GM12878 (cell line): ENCODE results near the gene STK32A.

ENCODE experiments used
- CHD2 ChIP-seq: IDR thresholded peaks from 2 replicates; pipeline ENCODE4 v1.6.1; 2011; ENCODE audit warnings: low read depth, low read length, improper control_type of control experiment, borderline replicate concordance
- CTCF ChIP-seq, 3 experiments: IDR thresholded peaks in 2 of 3; conservative IDR thresholded peaks in 1 of 3; 2 replicates each; pipeline ENCODE4 v1.5.1; 2011; ENCODE audit warnings: low read depth in 3 of 3, low read length in 3 of 3, mild to moderate bottlenecking in 3 of 3, control low read depth in 2 of 3, moderate library complexity in 2 of 3, inconsistent platforms in 1 of 3, mixed read lengths in 1 of 3; ENCODE audit not compliant: control insufficient read depth in 2 of 3, insufficient read depth in 1 of 3; ENCODE audit errors: extremely low read depth in 1 of 3
- EZH2 ChIP-seq: IDR thresholded peaks from 2 replicates; pipeline ENCODE4 v1.6.1; 2012; ENCODE audit warnings: low read depth, mild to moderate bottlenecking, control low read depth, inconsistent platforms, low read length, borderline replicate concordance; ENCODE audit not compliant: control insufficient read depth
- MAX ChIP-seq: IDR thresholded peaks from 2 replicates; pipeline ENCODE4 v1.6.1; 2012; ENCODE audit warnings: low read depth, low read length, improper control_type of control experiment
- SP1 ChIP-seq: IDR thresholded peaks from one replicate; pipeline ENCODE4 v1.6.1; 2011; ENCODE audit warnings: low read depth, low read length
- ZNF24 ChIP-seq: fragments of 450-650 bp; IDR thresholded peaks from 2 replicates; pipeline ENCODE4 v1.6.1; 2017; ENCODE audit warnings: antibody characterized with exemption, mild to moderate bottlenecking

GRCh38 chr5:147373328-147373727, 138.5 kb downstream of the STK32A start:
- TF ChIP-seq ZNF24, result no peak
- no peak for TF ChIP-seq CTCF (IDR thresholded peaks at IDR 0.05 in 2 of 3, conservative IDR thresholded peaks at IDR 0.05 in 1 of 3; ENCODE audit: control insufficient read depth in 2 of 3, extremely low read depth in 1 of 3, insufficient read depth in 1 of 3, low read depth in 3 of 3, low read length in 3 of 3)
- no peak for TF ChIP-seq CHD2
- no peak for TF ChIP-seq MAX
- TF ChIP-seq EZH2, result no peak
- TF ChIP-seq SP1, result no peak
